Measurements from ENCODE around the gene COG4. TPM values are rescaled to one million over a fixed set of nuclear protein-coding genes. Genes with fewer than 3 reads are reported as not detected.

Gene COG4
- total RNA-seq, 1 experiment from 2014 or later: 35.5 TPM

GRCh38 chr16:70434484-70435260, 88.7 kb downstream of the COG4 start:
- no peak for DNase-seq (ENCODE audit: low read depth)

- DNase-seq (ENCODE audit: low read depth): peak; percentile 81
Measured at GRCh38 chr16:70433458-70434103, 89.8 kb downstream of the COG4 start.

GRCh38 chr16:70432723-70433457, 90.5 kb downstream of the COG4 start:
- peak; percentile 46 for DNase-seq (ENCODE audit: low read depth)

GRCh38 chr16:70432356-70432722, 91.0 kb downstream of the COG4 start:
- no peak for DNase-seq (ENCODE audit: low read depth)

- DNase-seq (ENCODE audit: low read depth): peak; percentile 45
Measured at GRCh38 chr16:70430667-70431536, 92.5 kb downstream of the COG4 start.

Other genes with a start within 250 kb of the COG4 start
- gene AARS1, start 234.0 kb downstream of the COG4 start, total RNA-seq (2014; rRNA removed; shearing (Covaris generic)): 43.1 and 52.7 TPM in 2 replicates
- 15.4 and 30.1 TPM in 2 replicates for gene DDX19B, start 224.4 kb downstream of the COG4 start, total RNA-seq (2014; rRNA removed; shearing (Covaris generic))
- gene DDX19A, start 176.7 kb downstream of the COG4 start, total RNA-seq (2014; rRNA removed; shearing (Covaris generic)): 37.6 and 48.1 TPM in 2 replicates
- 22.1 and 23.8 TPM in 2 replicates for gene ST3GAL2, start 84.5 kb downstream of the COG4 start, total RNA-seq (2014; rRNA removed; shearing (Covaris generic))
- 2.1 and 6.7 TPM in 2 replicates for gene FCSK, start 69.0 kb downstream of the COG4 start, total RNA-seq (2014; rRNA removed; shearing (Covaris generic))
- 117 and 130 TPM in 2 replicates for gene SF3B3, start 262 bp upstream of the COG4 start, total RNA-seq (2014; rRNA removed; shearing (Covaris generic))
- gene IL34, start 123.0 kb upstream of the COG4 start, total RNA-seq (2014; rRNA removed; shearing (Covaris generic)): 0.54 and 2.7 TPM in 2 replicates
- 3.1 and 4.5 TPM in 2 replicates for gene MTSS2, start 162.5 kb upstream of the COG4 start, total RNA-seq (2014; rRNA removed; shearing (Covaris generic))

Data from Daoy (cell line).